HG03520 (cell line): ENCODE results near the gene SAMD14.
"Not testable (repeated sequence)": the region's sequence is repeated elsewhere in the genome, so short reads cannot be mapped to it uniquely, and the experiment has no call there.

Source experiments
- ATAC-seq: cut with Tn5 transposase; IDR thresholded peaks from one replicate; pipeline ENCODE4 v1.9.1; 2021; ENCODE audit warnings: mild to moderate bottlenecking, moderate library complexity; ENCODE audit not compliant: unreplicated experiment

SAMD14 gene

DNA sequence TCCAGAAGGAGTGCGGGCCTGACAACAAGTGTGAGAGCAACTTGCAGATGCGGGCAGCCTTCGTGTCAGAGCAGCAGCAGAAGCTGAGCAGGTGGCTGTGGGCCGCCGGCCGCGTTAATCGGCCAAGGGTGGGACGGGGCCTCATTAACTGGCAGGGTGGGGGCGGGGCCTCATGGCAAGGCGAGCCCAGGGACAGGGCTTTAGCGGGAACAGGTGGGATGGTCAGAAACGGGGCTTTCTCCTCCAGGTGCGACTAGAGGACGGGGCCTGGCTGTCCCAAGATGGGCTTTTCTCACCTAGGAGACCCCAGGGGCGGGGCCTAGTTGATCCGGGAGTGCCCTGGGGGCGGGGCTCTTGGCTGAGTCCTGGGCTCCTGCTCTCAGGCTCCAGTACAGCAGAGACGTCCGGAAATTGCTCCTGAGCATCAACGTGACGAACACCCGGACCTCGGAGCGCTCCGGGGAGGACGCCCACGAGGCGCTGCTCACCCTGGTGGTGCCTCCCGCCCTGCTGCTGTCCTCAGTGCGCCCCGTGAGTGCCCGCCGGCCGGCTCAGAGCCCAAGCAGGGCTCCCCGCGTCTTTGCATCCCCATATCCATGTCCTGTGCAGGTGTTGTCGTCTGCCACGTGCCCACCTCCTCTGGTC is 53.2 kb downstream of the SAMD14 start:
- no peak for ATAC-seq

DNA sequence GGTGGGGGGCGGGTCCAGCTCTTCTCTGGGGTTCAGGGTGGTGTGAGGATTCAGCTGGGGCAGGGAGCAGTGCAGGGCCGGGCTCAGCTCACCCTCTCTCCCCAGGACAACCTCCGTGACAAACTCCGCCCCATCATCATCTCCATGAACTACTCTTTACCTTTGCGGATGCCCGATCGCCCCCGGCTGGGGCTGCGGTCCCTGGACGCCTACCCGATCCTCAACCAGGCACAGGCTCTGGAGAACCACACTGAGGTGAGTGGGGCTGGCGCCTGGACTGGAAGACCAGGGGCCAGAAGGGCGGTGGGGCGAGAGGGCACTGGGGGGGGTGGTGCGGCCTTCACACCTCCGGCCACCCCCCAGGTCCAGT is 53.8 kb downstream of the SAMD14 start:
- ATAC-seq = no peak

GRCh38 chr17:50075446-50076032 is 54.4 kb downstream of the SAMD14 start:
- no peak for ATAC-seq

- no peak for ATAC-seq
These were observed 55.7 kb downstream of the SAMD14 start for GRCh38 chr17:50074227-50074626.

DNA sequence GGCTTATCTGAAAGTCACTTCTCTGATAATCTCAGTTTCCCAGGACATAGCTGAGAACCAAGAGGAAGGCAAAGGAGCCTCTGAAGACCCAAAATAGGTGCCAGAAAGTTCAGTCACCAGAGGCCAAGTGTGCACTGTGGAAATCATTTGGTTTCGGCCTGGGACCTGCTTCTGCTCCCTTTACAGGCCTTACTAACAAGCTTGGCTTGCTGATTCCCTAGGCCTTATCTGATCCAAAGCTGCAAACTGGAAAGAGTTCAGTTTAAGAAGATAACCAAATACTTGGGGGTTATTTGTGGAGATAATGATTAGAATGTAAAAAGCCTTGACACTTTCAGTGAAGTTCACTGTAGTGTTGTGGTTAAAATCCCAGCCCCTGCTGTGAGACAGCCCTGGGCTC is 57.0 kb downstream of the SAMD14 start:
- ATAC-seq = no peak

DNA sequence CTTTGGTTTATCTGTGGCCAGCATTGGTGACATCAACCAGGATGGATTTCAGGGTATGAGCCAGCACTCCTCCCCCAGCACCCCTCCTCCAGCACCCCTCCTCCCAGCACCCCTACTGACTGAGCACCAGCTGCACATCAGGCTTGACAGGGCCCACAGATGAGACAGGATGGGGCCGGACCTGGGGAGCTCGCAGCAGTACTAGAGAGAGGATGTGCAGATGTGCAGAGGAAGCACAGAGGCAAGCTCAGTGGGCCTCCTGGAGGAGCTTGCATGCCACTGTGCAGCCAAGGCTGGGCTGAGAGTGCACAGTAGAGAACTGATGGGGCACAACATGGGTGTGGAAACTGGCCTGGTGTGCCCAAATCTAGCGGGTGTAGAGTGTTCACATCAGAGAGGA is 57.8 kb downstream of the SAMD14 start:
- ATAC-seq = no peak

DNA sequence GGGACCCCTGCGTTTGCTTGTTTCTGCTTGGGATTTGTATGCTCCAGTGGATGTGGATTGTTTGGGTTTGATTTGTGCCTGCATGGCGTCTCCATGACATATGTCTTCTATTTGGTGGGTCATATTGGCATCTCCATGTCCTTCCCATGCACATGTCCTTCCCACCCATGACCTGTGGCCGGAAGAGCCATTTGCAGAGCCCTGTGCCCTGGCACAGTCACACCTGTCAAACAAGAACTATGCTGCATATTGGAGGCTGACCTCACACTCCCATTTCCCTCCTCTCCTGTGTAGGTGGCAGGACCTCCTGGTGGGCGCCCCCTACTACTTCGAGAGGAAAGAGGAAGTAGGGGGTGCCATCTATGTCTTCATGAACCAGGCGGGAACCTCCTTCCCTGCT is 58.3 kb downstream of the SAMD14 start:
- ATAC-seq = no peak

- ATAC-seq = no peak
These were observed 58.9 kb downstream of the SAMD14 start for GRCh38 chr17:50070908-50071680.

GRCh38 chr17:50067996-50068395 is 62.0 kb downstream of the SAMD14 start:
- no peak for ATAC-seq

DNA sequence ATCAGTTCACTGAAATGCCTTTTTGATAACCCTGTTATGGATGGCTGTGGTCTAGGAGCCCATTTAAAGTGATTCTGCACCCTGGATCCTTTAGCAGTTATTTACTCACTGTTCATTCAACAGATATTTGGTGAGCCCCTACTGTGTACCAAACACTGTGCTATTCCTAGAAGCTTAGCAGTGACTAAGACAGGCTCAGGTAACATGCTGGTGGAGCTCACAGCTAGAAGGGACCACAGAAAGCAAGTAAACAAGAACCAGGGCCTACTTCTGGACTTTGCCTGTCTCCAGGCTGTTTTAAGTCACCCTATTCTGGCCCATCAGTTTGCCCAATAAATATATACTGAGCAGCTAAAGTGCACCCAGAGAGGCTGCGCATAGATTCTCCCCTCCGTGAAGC is 63.0 kb downstream of the SAMD14 start:
- ATAC-seq = no peak

DNA sequence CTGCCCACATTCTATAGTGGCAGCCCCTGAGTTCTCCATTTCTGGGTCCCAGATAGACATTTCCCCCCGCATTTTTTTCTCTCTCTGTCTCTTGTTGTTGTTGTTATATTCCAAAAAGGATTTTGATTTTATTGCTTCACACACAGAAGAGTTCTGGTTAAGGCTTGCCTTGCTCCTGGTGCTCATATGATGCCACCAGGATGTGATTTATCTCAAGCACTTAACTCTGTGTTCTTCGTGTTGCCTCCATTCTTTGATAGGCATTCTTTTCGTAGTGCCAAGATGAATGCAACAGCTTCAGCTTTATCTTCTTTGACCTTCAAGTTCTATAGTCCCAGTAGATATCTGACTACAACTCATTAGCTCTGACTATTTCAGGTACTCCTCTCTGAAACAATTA is 64.9 kb downstream of the SAMD14 start:
- ATAC-seq = no peak

DNA sequence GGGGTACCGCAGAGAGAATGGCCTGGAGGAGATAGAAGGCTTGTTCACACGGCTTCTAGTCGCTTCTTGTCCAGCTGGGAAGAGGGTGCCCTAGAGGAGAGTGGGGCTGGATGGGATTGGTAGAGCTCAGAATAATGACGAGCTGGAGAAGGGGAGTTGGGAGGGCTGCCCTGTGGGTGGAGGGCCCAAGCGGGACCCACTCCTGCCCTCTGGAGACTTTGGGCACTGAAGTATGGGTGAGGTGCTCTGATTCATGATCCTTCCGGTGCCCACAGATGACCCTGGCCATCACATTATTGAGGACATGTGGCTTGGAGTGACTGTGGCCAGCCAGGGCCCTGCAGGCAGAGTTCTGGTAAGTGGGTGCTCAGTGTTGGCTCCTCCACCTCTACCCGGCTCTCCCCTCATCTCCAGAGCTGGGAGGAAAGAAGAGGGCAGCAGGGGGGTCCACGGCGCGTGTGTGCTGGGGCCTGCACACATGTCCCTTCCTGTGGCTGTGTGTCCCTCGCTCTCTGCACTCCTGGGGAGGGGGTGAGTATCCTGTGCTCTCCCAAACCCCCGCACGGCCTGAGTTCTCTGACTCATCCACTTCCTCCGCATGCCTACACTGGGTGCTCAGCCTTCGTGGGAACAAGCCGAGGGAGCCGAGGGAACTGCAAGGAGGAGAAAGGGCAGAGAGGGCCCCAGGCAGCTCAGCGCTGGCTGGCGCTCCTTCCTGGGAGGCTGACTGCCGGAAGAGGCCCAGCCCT is 65.5 kb downstream of the SAMD14 start:
- no peak for ATAC-seq

- no peak for ATAC-seq
These were observed 66.3 kb downstream of the SAMD14 start for GRCh38 chr17:50063561-50064252.

- no peak for ATAC-seq
These were observed 67.4 kb downstream of the SAMD14 start for GRCh38 chr17:50062293-50063243.

DNA sequence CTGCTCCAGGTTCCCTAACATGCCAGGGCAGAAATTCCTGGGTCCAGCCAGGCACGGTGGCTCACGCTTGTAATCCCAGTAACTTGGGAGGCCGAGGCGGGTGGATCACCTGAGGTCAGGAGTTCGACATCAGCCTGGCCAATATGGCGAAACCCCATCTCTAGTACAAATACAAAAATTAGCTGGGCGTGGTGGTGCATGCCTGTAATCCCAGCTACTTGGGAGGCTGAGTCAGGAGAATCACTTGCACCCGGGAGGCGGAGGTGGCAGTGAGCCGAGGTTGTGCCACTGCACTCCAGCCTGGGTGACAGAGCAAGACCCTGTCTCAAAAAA is 68.3 kb downstream of the SAMD14 start:
- ATAC-seq = not testable (repeated sequence)

DNA sequence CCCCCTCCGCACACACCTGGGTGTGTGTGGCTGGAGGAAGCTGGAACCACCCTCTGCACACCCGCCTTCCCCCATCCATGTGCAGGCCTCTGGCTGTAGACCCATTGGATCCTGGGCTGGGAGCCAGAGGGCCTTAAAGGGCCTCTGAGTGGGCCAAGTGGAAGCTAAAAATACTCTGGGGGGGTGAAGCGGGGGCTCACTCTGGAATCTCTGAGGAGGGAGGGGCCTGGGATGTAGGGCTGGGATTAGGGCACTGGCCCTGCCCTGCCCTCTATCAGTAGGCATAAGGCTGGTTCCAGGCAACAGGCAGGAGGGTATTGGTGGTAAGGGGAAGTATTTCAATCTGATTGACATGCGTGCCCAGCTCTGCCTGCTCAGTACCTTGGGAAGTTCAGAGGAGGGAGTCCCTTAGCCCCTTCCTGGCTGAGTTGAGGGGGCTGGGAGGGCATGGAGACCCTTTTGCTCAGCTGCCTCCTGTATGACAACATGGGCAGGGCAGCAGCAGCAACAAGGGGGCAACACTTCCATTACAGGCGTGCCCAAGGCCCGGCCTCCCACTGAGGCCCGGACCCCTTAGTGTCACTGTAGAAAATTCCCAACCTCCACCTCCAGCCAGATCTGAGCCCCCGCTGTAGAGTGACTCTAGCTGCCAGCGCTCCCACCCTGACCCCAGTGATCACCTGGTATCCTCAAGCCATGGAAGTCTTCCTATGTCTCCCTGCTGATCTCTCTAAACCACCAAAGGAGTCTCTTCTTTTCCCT is 68.8 kb downstream of the SAMD14 start:
- no peak for ATAC-seq
